GM18951 (cell line): Measurements from ENCODE around the gene ZDHHC11.

ENCODE experiments used
- POLR2A ChIP-seq: IDR thresholded peaks from 4 replicates; pipeline ENCODE4 v1.6.1; 2011; ENCODE audit warnings: mild to moderate bottlenecking; ENCODE audit not compliant: insufficient read length, insufficient read depth; ENCODE audit errors: extremely low read depth
- in situ Hi-C: fragments of 300-500 bp; cut with MboI; formaldehyde crosslinking; loops from one replicate; pipeline ENCODE4 v1.12.0; 2022; ENCODE audit warnings: low sequenced_read_pairs, mixed read lengths, inconsistent platforms; ENCODE audit not compliant: unreplicated experiment

ZDHHC11 gene

DNA sequence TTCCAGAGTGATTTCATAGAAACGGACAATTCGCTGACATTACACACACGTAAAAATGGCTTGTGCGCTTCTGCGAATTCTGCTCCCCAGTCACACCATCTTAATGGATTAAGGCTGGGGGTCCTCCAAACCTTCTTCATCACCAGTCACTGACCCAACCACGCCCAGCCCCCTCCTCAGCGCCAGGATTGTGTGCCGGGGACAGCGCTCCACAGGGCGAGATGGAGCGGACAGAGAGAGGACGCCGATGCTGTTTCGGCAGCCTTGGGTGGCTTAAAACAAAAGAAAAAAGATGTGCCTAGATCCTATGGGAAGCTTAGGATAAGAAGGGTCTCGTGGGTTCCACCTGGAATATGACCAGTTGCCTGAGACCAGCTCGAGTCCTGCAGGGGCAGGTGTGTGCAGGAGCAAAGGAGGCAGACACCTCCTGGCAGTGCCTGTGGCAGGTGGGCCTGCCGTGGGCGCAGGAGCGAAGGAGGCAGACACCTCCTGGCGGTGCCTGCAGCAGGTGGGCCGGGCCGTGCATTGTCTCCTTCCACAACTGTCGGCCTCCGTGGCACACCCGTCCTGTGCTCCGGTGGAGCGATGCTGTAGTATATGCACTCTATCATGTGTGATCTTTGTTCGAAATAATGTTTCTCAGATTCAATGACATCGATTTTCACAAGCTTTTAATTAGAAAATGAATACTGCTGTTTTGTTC lies 21.0 kb upstream of the ZDHHC11 start:
- in situ Hi-C loops: no loop called here
- no peak for TF ChIP-seq POLR2A

DNA sequence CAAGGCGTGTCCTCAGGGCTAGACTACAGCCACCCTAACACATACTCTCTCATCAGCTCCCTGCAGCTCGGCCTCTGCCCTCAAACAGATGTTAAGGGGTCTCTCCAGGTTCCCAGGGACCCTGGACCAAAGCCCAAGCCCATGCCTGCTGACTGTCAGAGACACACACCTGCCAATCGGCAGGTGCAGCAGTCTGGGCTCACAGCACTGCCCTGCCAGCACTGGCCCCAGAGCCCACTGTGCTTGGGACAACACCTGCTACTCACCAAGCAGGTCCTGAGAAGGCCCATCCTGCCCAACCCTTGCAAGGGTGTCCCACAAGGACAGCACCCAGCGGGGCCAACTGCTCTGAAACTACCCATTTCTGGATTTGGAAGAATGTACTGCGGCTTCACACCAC lies 20.2 kb upstream of the ZDHHC11 start:
- in situ Hi-C loops: no loop called here
- no peak for TF ChIP-seq POLR2A

DNA sequence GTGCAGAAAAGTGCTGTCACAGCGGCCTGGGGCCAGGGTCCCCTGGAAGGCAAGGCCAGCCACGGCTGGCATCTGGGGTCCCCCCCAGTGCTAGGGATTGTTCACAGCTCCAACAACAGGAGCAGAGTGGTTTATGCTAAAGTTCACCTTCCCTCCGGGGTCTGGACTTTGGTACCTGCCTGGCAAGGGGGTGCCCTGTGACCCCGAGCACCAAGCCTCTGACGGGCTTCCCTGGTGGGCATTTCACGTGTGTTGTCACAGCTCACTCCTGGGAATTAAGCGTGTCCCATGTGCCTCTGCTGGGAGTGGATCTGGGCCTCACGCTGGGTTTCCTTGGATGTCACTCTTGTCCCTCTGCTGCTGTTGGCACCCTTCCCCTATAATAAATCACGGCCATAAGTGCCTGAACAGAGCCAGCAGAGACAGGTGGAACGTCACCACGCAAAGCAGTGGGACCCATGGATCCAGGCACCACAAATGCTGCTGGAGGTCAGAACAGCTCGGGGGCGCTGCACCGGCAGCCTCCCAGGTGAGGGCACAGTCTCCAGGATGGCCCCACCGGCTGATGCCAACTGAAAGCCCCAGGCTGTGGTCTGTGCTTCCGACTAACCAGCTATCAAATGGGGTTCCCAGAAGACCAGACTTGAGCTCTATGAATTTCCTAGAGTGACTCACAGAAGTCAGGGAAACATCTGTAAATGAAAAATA lies 17.8 kb upstream of the ZDHHC11 start:
- in situ Hi-C loops: no loop called here
- TF ChIP-seq POLR2A: no peak

- in situ Hi-C loops: no loop called here
- no peak for TF ChIP-seq POLR2A
Observed at GRCh38 chr5:867300-867870, 16.6 kb upstream of the ZDHHC11 start.

DNA sequence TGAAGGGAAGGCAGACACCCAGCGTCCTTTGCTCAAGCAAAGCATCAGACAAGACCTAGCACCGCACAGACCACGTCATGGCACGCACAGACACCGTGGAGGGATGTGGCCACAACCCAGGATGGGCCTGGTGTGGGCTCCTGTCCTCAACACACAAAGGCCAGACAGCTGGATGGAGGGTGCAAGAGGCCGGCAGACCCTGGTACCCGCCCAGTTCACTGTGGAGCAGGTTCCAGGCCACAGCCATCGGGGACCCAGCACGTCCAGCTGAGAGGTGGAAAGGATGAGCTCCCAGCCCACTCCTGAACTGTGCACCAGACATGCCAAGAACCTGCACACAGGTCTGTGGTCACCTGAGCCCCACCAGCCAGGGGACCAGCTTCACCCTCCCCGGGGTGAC lies 15.0 kb upstream of the ZDHHC11 start:
- in situ Hi-C loops: no loop called here
- TF ChIP-seq POLR2A: no peak

GRCh38 chr5:865168-865521 lies 14.4 kb upstream of the ZDHHC11 start:
- no peak for TF ChIP-seq POLR2A
- in situ Hi-C loops: no loop called here

DNA sequence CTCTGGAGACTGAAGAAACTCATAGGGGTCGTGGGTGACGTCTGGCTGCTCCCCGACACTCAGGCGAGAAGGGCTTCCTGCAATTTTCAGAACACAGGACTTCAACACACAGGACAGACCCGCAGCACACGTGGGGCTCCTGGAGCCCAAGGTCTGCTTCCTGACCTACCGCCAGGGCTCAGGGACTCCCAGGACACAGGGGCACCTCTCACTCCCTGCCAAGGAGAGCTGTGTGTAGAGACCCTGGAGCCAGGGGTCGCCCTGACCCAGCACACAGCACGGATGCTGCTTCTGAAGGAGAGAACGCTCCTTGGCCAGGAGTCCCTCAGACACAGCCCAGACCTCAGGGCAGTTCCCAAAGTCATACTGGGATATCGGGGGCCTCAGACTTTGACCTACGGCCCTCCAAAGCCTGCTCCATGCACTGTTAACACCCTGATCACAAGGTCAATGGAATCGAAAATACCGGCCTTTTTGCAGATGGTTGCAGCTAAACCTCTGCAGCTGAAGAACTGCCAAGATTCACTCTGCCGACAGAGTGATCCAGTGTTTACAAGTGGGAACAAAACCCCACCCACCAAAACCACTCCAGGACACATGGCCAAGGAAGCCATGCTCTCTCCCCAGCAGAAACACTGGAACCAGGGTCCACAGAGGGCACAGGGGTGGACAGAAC lies 13.8 kb upstream of the ZDHHC11 start:
- no peak for TF ChIP-seq POLR2A
- in situ Hi-C loops: no loop called here

GRCh38 chr5:863244-863805 lies 12.5 kb upstream of the ZDHHC11 start:
- no peak for TF ChIP-seq POLR2A
- in situ Hi-C loops: no loop called here

- in situ Hi-C loops: no loop called here
- no peak for TF ChIP-seq POLR2A
Observed at GRCh38 chr5:862367-863243, 11.8 kb upstream of the ZDHHC11 start.

- TF ChIP-seq POLR2A: no peak
- in situ Hi-C loops: no loop called here
Observed at GRCh38 chr5:861442-862366, 10.9 kb upstream of the ZDHHC11 start.

- no peak for TF ChIP-seq POLR2A
- in situ Hi-C loops: no loop called here
Observed at GRCh38 chr5:860506-861150, 9.8 kb upstream of the ZDHHC11 start.

- in situ Hi-C loops: no loop called here
Observed at GRCh38 chr5:859798-860296, 9.1 kb upstream of the ZDHHC11 start.

More at GRCh38 chr5:859798-860296, 9.1 kb upstream of the ZDHHC11 start:
- no peak for TF ChIP-seq POLR2A
